ENCODE data around the gene GALNT8.

GALNT8 gene

DNA sequence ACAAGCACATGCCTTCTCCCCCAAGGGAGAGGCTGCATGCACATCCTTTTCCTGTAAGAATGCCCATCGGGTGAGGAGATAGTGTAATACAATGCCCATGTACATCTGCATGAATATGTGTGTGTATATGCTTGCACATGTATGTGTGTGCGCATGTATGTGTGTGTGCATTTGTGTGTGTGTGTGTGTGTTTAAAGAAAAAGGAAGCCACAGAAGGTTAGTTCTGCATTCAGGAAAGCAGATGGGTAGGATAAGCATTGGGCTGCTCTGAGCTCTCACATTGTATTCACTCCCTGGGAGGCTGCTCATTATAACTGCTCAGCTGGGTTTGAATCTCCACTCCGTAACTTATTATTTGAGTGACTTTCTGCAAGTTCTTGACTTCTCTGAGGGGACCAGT is 74.3 kb downstream of the GALNT8 start:
- in situ Hi-C loops (cut with MboI; ENCODE audit: low sequenced_read_pairs), result no loop called here

DNA sequence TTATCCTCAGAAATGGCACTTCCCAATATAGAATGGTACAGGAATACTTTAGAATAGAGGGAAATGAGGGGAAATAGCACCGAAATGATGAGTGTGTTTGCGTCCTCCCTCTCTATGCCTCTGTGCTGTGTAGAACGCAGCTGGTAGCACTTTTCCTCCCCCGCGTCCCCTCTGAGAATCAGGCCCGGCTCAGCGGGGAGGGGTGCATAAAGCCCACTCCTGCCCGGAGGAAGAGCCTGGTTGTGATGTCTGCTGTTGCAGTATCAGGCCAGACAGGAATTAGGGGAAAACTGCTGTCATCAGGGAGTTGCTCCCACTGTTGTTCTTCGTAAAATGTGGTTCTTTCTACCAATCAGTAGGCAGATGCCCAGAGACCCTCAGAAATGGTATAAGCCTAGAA is 76.0 kb downstream of the GALNT8 start:
- in situ Hi-C loops (cut with MboI; ENCODE audit: low sequenced_read_pairs), result no loop called here

- in situ Hi-C loops (cut with MboI; ENCODE audit: low sequenced_read_pairs), result no loop called here
Observed at GRCh38 chr12:4796694-4797482, 76.7 kb downstream of the GALNT8 start.

- in situ Hi-C loops (cut with MboI; ENCODE audit: low sequenced_read_pairs), result no loop called here
Observed at GRCh38 chr12:4800555-4800954, 80.4 kb downstream of the GALNT8 start.

GRCh38 chr12:4802841-4803240 is 82.6 kb downstream of the GALNT8 start:
- in situ Hi-C loops (cut with MboI; ENCODE audit: low sequenced_read_pairs), result no loop called here

DNA sequence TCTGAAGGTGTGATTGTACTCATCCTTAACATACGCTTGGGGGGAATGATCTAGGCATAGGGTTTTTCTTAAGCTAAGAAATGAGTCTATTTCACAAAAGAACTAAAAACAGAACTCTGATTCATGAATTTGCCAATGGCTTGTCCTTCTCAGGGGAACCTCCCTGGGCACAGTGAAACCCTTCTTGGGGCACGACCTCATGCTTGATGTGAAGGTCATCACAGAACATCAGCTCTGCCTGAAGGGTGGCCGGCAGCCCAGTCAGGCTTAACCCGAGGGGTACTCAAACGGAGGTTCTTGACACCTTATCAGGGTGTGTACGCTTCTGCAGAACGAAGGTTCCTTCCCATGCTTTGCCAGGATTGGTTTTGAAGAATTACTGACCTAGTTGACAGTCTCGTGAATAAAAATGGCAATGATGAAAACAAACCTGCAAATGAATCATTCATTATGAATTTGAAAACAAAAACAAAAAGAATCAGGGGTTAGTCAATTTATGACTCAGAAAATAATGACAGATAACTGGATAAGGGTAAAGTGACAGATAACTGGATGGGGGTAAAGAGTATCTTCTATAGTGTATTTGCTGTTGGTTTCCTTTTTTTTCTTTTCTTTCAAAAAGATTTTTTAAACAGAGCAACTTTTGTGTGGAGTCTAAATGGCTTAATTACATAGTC is 86.4 kb downstream of the GALNT8 start:
- in situ Hi-C loops (cut with MboI; ENCODE audit: low sequenced_read_pairs), result no loop called here

GRCh38 chr12:4807116-4807783 is 87.0 kb downstream of the GALNT8 start:
- in situ Hi-C loops (cut with MboI; ENCODE audit: low sequenced_read_pairs), result no loop called here

GRCh38 chr12:4807813-4808212 is 87.6 kb downstream of the GALNT8 start:
- in situ Hi-C loops (cut with MboI; ENCODE audit: low sequenced_read_pairs), result no loop called here

GRCh38 chr12:4809013-4809448 is 88.8 kb downstream of the GALNT8 start:
- in situ Hi-C loops (cut with MboI; ENCODE audit: low sequenced_read_pairs), result no loop called here

- in situ Hi-C loops (cut with MboI; ENCODE audit: low sequenced_read_pairs), result no loop called here
Observed at GRCh38 chr12:4809449-4810218, 89.4 kb downstream of the GALNT8 start.

- in situ Hi-C loops (cut with MboI; ENCODE audit: low sequenced_read_pairs), result no loop called here
Observed at GRCh38 chr12:4810219-4810671, 90.0 kb downstream of the GALNT8 start.

DNA sequence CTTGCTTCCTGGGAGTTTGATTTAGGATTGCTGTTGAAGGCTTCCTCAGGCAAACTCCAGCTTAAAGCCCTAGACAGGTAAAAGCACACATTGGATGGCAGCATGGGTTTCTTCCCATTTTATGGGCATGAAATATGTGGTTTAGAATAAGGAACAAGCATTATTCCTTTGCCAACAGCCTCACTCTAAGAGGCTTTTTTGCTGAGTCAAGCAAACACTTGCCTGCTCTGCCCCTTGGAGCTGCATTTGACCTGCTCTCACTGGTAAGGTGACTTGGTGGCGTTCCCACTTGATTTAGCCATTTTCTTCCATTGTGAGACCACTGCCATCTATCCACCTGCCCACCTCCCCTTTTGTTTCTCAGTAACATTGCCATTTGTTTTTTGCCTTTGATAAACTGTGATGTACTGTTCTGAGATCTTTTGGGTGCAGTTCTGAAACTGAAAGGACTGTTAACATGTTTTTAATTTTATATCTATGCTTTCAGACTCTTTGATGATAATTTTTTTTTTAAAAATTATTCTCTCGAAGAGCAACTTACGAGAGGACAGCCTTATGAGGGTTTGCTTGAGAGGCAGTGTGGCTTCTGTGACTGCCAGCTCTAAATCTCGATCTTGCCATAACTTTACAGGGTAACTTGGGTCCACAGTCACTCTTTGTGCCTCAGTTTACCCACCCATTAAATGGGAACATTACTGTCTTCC is 92.6 kb downstream of the GALNT8 start:
- in situ Hi-C loops (cut with MboI; ENCODE audit: low sequenced_read_pairs), result no loop called here

GRCh38 chr12:4813741-4814140 is 93.5 kb downstream of the GALNT8 start:
- in situ Hi-C loops (cut with MboI; ENCODE audit: low sequenced_read_pairs), result no loop called here

GRCh38 chr12:4814485-4814884 is 94.3 kb downstream of the GALNT8 start:
- in situ Hi-C loops (cut with MboI; ENCODE audit: low sequenced_read_pairs), result no loop called here

DNA sequence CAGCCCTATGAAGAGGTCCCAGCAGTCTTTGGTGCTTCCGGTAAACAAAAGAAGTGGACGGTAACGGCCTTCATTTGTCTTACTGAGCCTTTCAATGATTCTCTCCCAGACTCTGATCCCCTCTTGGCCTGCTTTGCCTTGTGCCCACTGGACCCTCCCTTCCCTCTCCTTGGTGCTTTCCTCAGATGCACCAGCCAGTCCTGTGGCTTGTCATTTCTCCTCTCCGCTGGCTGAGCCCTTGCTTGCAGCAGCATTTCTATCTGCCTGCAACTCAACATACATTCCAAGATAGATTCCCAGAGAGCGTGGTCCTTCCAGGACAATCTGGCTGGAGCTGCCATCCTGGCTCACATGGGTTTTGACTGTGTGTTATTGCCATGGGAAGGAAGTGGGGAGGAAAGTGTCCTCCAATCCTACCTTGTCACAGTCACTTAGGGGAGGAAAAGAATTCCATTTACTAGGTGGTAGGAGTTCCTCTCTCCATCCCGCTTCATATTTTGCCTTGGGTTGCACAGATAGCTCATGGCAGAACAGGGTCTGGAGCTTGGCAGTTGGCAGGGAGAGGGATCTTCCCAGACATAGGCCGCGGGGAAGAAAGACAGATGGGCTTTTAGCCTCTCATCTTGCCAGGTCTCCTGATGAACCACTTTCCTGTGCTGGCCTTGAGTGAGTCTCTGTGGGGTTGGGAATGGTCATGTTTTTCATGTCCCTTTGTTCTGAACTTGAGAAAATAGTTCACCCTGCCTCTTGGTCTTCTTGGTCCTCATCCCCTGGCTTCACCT is 96.7 kb downstream of the GALNT8 start:
- in situ Hi-C loops (cut with MboI; ENCODE audit: low sequenced_read_pairs), result no loop called here

GRCh38 chr12:4817880-4818279 is 97.7 kb downstream of the GALNT8 start:
- in situ Hi-C loops (cut with MboI; ENCODE audit: low sequenced_read_pairs), result no loop called here

- in situ Hi-C loops (cut with MboI; ENCODE audit: low sequenced_read_pairs), result no loop called here
Observed at GRCh38 chr12:4819654-4820053, 99.5 kb downstream of the GALNT8 start.

DNA sequence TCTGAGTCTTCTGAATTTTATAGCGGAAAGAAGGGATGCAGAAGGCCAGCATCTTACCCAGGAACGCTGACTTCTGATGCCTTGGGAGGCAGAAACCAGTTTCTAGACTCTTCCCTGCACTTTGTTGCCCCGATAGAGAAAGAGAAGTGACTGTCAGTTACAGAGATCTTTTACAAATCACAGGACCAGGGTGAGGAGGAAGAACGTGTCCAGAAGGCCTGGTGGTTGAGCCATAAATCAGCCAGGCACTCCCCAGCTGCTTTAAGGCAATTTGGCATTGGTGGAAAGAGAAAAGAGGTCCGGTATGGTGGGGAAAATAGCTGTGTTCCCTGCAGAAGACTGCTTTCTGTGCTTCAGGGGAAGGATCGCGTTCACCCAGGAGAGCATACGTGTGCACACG is 100.8 kb downstream of the GALNT8 start:
- in situ Hi-C loops (cut with MboI; ENCODE audit: low sequenced_read_pairs), result no loop called here

Measured in HL-60/S4 (cell line).